Vagina (tissue), 2 donors: Measurements from ENCODE around the gene C19orf53. TPM values are rescaled to one million over a fixed set of nuclear protein-coding genes. Genes with fewer than 3 reads are reported as not detected.
"Not testable (repeated sequence)": the region's sequence is repeated elsewhere in the genome, so short reads cannot be mapped to it uniquely, and the experiment has no call there.

Source experiments
- DNase-seq, 2 donors: peaks; one replicate each; pipeline ENCODE4 v3.0.0-alpha.2; 2017; ENCODE audit errors: extremely low spot score in 2 of 2
- H3K27ac ChIP-seq: fragments of 200-600 bp; sonication (generic); one replicate; pipeline ENCODE4 v1.5.1; 2019
- H3K27me3 ChIP-seq: fragments of 200-600 bp; sonication (generic); one replicate; pipeline ENCODE4 v1.5.1; 2019
- H3K36me3 ChIP-seq, 2 donors: fragments of 200-600 bp; sonication (generic); one replicate each; pipeline ENCODE4 v1.5.1; 2017 to 2019
- H3K4me1 ChIP-seq: fragments of 200-600 bp; sonication (generic); one replicate; pipeline ENCODE4 v1.5.1; 2019
- H3K4me3 ChIP-seq, 2 donors: fragments of 200-600 bp; sonication (generic); 1 replicate in 1 of 2; 2 replicates in 1 of 2; pipeline ENCODE4 v1.5.1; 2016 to 2019
- H3K9me3 ChIP-seq: fragments of 200-600 bp; sonication (generic); one replicate; pipeline ENCODE4 v1.5.1; 2019
- CTCF ChIP-seq, 3 experiments: fragments of 450-650 bp in 2 of 3; fragments of 200-600 bp in 1 of 3; sonication (generic) in 1 of 3; IDR thresholded peaks; one replicate each; pipeline ENCODE4 v1.5.1; 2017 to 2019; ENCODE audit warnings: antibody characterized with exemption in 3 of 3, mild to moderate bottlenecking in 2 of 3, moderate library complexity in 2 of 3
- POLR2A ChIP-seq, 2 donors: fragments of 450-650 bp; IDR thresholded peaks; one replicate each; pipeline ENCODE4 v1.6.1; 2017; ENCODE audit warnings: antibody characterized with exemption in 2 of 2, mild to moderate bottlenecking in 2 of 2, moderate library complexity in 2 of 2
- POLR2AphosphoS5 ChIP-seq, 2 donors: sonication (generic); formaldehyde crosslinking; IDR thresholded peaks; one replicate each; pipeline ENCODE4 v1.9.0; 2017; ENCODE audit warnings: antibody characterized with exemption in 2 of 2, mild to moderate bottlenecking in 2 of 2, low read depth in 1 of 2; ENCODE audit not compliant: insufficient read depth in 1 of 2
- intact Hi-C: fragments of 100-400 bp; cut with DNase I; formaldehyde crosslinking; loops from one replicate; pipeline ENCODE4 v1.15.1; 2023
- total RNA-seq: library from RNA; depleted of rRNA; stranded (reverse); fragments of >200 nt; gene quantifications from one replicate; pipeline ENCODE4 v1.2.3, GENCODE V29; 2016

C19orf53 gene
- total RNA-seq, 1 donor from 2014 or later: 189 TPM

- Histone ChIP-seq H3K4me3 (no peak overlapping the region), H3K9me3 (no peaks in the 10 kb centered on the region), H3K4me1 (peaks cover 47% of the 10 kb centered on the region), H3K36me3 (no peaks in the 10 kb centered on the region), H3K27ac (peak overlapping the region; percentile 36), H3K27me3 (no peaks in the 10 kb centered on the region)
- intact Hi-C loops: loop anchor here (5.0 kb wide), 1 partner anchor 77 kb away; no protein-coding TSS in a partner anchor
- TF ChIP-seq POLR2A (IDR thresholded peaks at IDR 0.05): no peak
- TF ChIP-seq CTCF (IDR thresholded peaks at IDR 0.05): peak; percentile 38 to 54 (median 52)
- TF ChIP-seq POLR2AphosphoS5 (IDR thresholded peaks at IDR 0.05; ENCODE audit: insufficient read depth in 1 of 2, low read depth in 1 of 2): peak; percentile 20 to 39
- no peak for DNase-seq
Observed at GRCh38 chr19:13784731-13785452, 10.6 kb downstream of the C19orf53 start.

GRCh38 chr19:13788991-13789390, 14.7 kb downstream of the C19orf53 start:
- Histone ChIP-seq H3K9me3 (no peaks in the 10 kb centered on the region), H3K27ac (peak overlapping the region; percentile 88), H3K4me1 (peaks cover 33% of the 10 kb centered on the region), H3K36me3 (no peaks in the 10 kb centered on the region), H3K4me3 (no peak overlapping the region), H3K27me3 (no peaks in the 10 kb centered on the region)
- no peak for DNase-seq
- TF ChIP-seq POLR2A (IDR thresholded peaks at IDR 0.05): no peak
- TF ChIP-seq CTCF (IDR thresholded peaks at IDR 0.05): no peak
- no peak for TF ChIP-seq POLR2AphosphoS5 (IDR thresholded peaks at IDR 0.05; ENCODE audit: insufficient read depth in 1 of 2, low read depth in 1 of 2)
- intact Hi-C loops: loop anchor here (5.0 kb wide), 1 partner anchor 73 kb away; no protein-coding TSS in a partner anchor

GRCh38 chr19:13790354-13790753, 16.1 kb downstream of the C19orf53 start:
- H3K9me3 ChIP-seq: no peaks in the 10 kb centered on the region
- intact Hi-C loops: no loop called here
- DNase-seq: no peak
- no peak overlapping the region for H3K4me3 ChIP-seq
- H3K36me3 ChIP-seq: no peaks in the 10 kb centered on the region
- H3K27ac ChIP-seq: no peak overlapping the region
- H3K4me1 ChIP-seq: peaks cover 35% of the 10 kb centered on the region
- TF ChIP-seq POLR2AphosphoS5 (IDR thresholded peaks at IDR 0.05; ENCODE audit: insufficient read depth in 1 of 2, low read depth in 1 of 2): no peak
- TF ChIP-seq CTCF (IDR thresholded peaks at IDR 0.05): no peak
- no peak for TF ChIP-seq POLR2A (IDR thresholded peaks at IDR 0.05)
- no peaks in the 10 kb centered on the region for H3K27me3 ChIP-seq

- H3K4me3 ChIP-seq, DNase-seq, intact Hi-C loops, H3K36me3 ChIP-seq, H3K27me3 ChIP-seq, H3K9me3 ChIP-seq: not testable (repeated sequence)
- Histone ChIP-seq H3K27ac (peak overlapping the region; percentile 94), H3K4me1 (peaks cover 45% of the 10 kb centered on the region)
Observed at GRCh38 chr19:13793317-13793716, 19.1 kb downstream of the C19orf53 start.

- intact Hi-C loops: no loop called here
- peaks cover 36% of the 10 kb centered on the region for H3K4me1 ChIP-seq
Observed at GRCh38 chr19:13794398-13794756, 20.1 kb downstream of the C19orf53 start.

More at GRCh38 chr19:13794398-13794756, 20.1 kb downstream of the C19orf53 start:
- Histone ChIP-seq H3K27ac (peak overlapping the region; percentile 94), H3K27me3 (no peaks in the 10 kb centered on the region), H3K9me3 (no peaks in the 10 kb centered on the region), H3K4me3 (peak overlapping the region; percentile 65 to 94), H3K36me3 (no peaks in the 10 kb centered on the region)
- TF ChIP-seq POLR2AphosphoS5 (IDR thresholded peaks at IDR 0.05; ENCODE audit: insufficient read depth in 1 of 2, low read depth in 1 of 2): no peak
- no peak for TF ChIP-seq POLR2A (IDR thresholded peaks at IDR 0.05)
- no peak for TF ChIP-seq CTCF (IDR thresholded peaks at IDR 0.05)
- no peak for DNase-seq
